SJSA1 (cell line): ENCODE measurements around the gene PPP6R1. TPM values are rescaled to one million over a fixed set of nuclear protein-coding genes. Genes with fewer than 3 reads are reported as not detected.

Experiments used
- DNase-seq, 2 experiments: peaks; one replicate each; pipeline ENCODE4 v3.0.0-alpha.2; 2015 to 2020; ENCODE audit warnings: low spot score in 2 of 2, low read depth in 1 of 2
- H3K27ac ChIP-seq: fragments of 250-450 bp; sonication (Bioruptor Pico); 2 replicates; pipeline ENCODE4 v1.5.1; 2020; ENCODE audit warnings: mild to moderate bottlenecking, moderate library complexity
- H3K27me3 ChIP-seq: fragments of 250-450 bp; sonication (Bioruptor Pico); replicated peaks from 2 replicates; pipeline ENCODE4 v1.5.1; 2020; ENCODE audit warnings: mild to moderate bottlenecking, moderate library complexity
- H3K36me3 ChIP-seq: fragments of 250-450 bp; sonication (Bioruptor Pico); 2 replicates; pipeline ENCODE4 v1.5.1; 2020; ENCODE audit warnings: mild to moderate bottlenecking
- H3K4me1 ChIP-seq: fragments of 250-450 bp; sonication (Bioruptor Pico); replicated peaks from 2 replicates; pipeline ENCODE4 v1.6.1; 2021; ENCODE audit warnings: mild to moderate bottlenecking
- H3K4me3 ChIP-seq: fragments of 250-450 bp; sonication (Bioruptor Pico); 2 replicates; pipeline ENCODE4 v1.5.1; 2020; ENCODE audit warnings: mild to moderate bottlenecking
- H3K9me3 ChIP-seq: fragments of 250-450 bp; sonication (Bioruptor Pico); replicated peaks from 2 replicates; pipeline ENCODE4 v1.5.1; 2020; ENCODE audit warnings: mild to moderate bottlenecking
- total RNA-seq: library from RNA; depleted of rRNA; stranded (reverse); fragments of >200 nt; shearing (Covaris generic); gene quantifications from 2 replicates; pipeline ENCODE4 v1.2.3, GENCODE V29; 2014; rRNA removed

Gene PPP6R1
- total RNA-seq, 1 experiment from 2014 or later, result 48.0 TPM

DNA sequence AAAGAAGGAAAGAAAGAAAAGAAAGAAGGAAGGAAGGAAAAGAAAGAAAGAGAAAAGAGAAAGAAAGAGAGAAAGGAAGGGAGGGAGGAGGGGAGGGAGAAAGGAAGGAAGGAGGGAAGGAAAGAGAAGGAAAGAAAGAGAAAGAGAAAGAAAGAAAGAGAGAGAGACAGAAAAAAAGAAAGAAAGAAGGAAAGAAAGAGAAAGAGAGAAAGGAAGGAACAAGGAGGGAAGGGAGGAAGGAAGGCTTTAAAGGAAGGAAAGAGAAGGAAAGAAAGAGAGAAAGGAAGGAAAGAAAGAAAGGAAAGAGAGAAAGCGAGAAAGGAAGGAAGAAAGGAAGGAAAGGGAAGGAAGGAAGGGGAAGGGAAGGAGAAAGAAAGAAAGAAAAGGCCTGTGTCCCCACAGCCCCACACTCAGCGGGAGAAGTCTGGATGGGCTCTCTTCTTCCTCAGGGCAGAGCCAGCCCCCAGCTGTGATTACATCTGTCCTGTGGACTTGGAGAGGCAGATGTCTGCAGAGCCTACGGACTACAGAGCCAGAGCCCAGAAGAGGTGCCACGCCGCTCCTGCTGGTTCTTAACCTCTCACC lies 59.1 kb downstream of the PPP6R1 start:
- Histone ChIP-seq H3K27me3 (no peaks in the 10 kb centered on the region), H3K27ac (no peak overlapping the region), H3K9me3 (no peaks in the 10 kb centered on the region), H3K4me1 (no peaks in the 10 kb centered on the region; the same call in 1 of the 2 replicates), H3K4me3 (no peak overlapping the region), H3K36me3 (no peaks in the 10 kb centered on the region)
- no peak for DNase-seq

DNA sequence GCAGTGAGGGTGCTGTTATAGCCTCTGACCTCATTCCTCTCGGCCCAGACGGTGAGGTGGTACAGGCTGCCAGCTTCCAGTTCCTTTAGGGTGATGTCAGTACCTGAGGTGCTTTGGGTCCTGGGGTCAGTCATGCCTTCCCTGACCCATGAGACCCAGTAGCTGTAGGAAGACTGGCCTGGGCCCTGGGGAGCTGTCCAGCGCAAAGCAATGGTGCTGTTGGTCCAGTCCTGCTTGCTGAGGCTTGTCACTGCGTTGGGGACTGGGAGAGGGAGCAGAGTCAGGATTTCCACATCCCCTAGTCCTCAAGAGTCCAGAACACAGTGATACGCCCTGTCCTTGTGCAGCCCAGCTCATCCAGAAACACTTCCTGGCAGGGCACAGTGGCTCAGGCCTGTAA lies 60.2 kb downstream of the PPP6R1 start:
- H3K4me1 ChIP-seq, result no peaks in the 10 kb centered on the region; the same call in 1 of the 2 replicates
- no peaks in the 10 kb centered on the region for H3K36me3 ChIP-seq
- no peaks in the 10 kb centered on the region for H3K9me3 ChIP-seq
- no peak overlapping the region for H3K4me3 ChIP-seq
- H3K27me3 ChIP-seq, result no peaks in the 10 kb centered on the region
- DNase-seq, result no peak
- H3K27ac ChIP-seq, result no peak overlapping the region

DNA sequence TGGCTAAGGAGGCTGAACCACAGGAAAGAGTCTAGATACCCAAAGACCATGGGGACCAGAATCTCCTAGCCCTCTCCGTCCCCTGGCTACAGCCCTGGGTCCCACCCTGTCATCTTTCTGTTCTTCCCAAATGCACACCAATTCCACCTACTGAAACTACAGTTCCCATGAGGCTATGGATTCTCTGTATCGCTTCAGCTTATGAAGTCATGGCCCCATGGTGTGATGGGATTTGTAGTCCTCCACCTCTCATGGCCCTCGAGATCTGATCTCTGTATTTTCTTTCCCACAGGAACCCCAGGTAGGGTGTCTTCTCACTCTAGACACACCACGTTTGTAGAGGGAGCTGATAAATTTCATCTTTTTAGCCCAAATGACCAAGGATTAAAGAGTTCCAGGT lies 61.3 kb downstream of the PPP6R1 start:
- Histone ChIP-seq H3K27me3 (no peaks in the 10 kb centered on the region), H3K4me1 (no peaks in the 10 kb centered on the region; the same call in 1 of the 2 replicates), H3K4me3 (no peak overlapping the region), H3K9me3 (no peaks in the 10 kb centered on the region), H3K27ac (no peak overlapping the region), H3K36me3 (no peaks in the 10 kb centered on the region)
- DNase-seq, result no peak

DNA sequence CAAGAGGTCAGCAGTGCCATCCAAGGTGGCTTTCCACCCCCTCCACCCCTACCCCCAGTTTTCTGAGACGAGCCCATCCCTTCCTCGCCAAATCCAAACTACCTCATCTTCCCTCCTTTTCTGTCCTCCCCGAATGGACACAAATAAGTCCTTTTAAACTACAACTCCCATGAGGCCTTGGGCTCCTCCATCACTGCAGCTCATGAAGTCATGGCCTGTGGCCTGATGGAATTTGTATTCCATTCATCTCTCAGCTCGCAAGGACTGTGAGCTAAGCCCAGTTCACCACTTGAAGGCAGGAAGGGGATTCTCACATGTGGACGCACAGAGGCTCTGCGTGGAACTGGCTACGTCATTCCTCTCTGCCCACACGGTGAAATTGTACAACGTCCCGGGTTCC lies 62.0 kb downstream of the PPP6R1 start:
- H3K27me3 ChIP-seq, result no peaks in the 10 kb centered on the region
- no peak overlapping the region for H3K27ac ChIP-seq
- H3K4me3 ChIP-seq, result no peak overlapping the region
- no peaks in the 10 kb centered on the region; the same call in 1 of the 2 replicates for H3K4me1 ChIP-seq
- H3K9me3 ChIP-seq, result no peaks in the 10 kb centered on the region
- no peak for DNase-seq
- no peaks in the 10 kb centered on the region for H3K36me3 ChIP-seq

DNA sequence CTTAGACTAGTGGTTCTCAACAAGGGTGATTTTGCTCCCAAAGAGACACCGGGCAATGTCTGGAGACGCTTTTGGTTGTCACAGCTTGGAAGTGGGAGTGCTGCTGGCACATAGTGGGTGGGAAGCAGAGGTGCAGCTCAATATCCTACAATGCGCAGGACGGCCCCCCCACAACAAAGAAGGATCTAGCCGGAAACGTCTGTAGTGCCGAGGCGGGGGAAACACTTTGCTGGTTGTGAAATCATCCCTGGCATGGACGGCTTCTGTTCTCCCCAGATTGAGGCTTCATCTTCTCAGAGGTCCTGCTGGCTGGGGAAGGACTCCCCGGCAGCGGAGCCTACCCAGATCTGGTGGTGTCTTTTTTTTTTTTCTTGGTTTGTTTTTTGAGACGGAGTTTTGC lies 65.3 kb downstream of the PPP6R1 start:
- Histone ChIP-seq H3K4me1 (peaks cover 10% of the 10 kb centered on the region), H3K27me3 (no peaks in the 10 kb centered on the region), H3K27ac (no peak overlapping the region), H3K4me3 (no peak overlapping the region), H3K36me3 (no peaks in the 10 kb centered on the region), H3K9me3 (no peaks in the 10 kb centered on the region)
- DNase-seq, result no peak

DNA sequence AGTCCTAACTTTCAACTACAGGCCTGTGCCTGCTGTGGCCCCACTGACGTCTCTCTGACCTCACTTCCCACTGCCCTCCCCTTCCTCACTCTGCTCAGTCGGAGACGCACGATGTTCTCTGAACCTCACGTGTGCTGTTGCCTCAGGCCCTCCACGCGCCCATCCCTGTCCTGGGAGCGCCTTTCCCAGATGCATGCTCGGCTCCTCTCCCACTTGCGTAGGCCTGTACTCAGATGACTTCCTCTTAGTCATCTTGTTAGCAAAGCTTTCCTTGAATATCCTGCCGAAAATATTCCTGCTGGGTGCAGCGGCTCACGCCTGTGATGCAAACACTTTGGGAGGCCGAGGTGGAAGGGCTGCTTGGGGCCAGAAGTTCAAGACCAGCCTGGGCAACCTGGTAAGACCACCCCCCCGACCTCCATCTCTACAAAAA lies 69.4 kb downstream of the PPP6R1 start:
- Histone ChIP-seq H3K27me3 (no peaks in the 10 kb centered on the region), H3K4me3 (no peak overlapping the region), H3K9me3 (no peaks in the 10 kb centered on the region), H3K4me1 (peaks cover 10% of the 10 kb centered on the region), H3K27ac (0 out of 2 replicates have a peak overlapping the region, but pooled peaks have one; percentile 9), H3K36me3 (no peaks in the 10 kb centered on the region)
- peak; percentile 49 to 74 for DNase-seq

DNA sequence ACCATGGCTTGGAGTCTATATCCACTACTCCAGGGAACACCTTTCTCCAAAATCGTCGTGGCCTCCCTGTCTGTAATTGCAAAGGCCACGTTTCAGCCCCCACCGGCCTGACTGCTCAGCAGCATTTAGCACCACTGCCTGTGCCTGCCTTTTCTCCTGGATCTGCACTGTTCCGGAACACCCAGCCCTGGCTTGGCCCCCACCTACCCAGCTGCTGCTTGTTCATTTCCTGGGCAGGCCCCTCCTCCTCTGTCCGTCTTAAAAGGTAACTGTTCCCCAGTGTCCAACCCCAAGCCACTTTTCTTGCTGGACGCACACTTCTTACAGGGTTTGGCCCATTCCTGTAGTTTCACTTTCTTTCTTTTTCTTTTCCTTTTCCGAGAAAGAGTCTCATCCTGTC lies 70.2 kb downstream of the PPP6R1 start:
- H3K4me1 ChIP-seq, result peaks cover 10% of the 10 kb centered on the region
- no peak for DNase-seq
- no peak overlapping the region for H3K4me3 ChIP-seq
- peaks cover 4% of the 10 kb centered on the region; the same call in 1 of the 2 replicates for H3K27me3 ChIP-seq
- H3K9me3 ChIP-seq, result no peaks in the 10 kb centered on the region
- H3K27ac ChIP-seq, result no peak overlapping the region
- no peaks in the 10 kb centered on the region for H3K36me3 ChIP-seq

DNA sequence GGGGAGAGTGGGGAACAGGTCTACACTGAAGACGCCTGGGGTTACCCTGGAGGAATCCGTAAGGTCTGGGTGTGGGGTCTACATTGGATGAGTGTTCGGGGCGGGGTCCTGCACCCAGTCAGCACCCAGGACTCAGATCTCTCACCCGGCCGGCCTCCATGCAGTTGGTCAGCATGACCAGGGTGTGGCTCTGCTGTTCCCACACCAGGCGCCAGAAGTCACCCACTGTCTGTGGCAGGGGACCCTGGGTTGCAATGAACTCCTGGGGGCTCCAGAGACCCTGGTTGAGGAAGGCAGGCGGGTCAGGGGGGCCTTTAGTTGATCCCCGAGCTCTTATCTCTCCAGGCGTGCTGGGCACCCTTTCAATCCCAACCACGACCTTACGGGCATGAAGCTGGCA lies 72.7 kb downstream of the PPP6R1 start:
- Histone ChIP-seq H3K9me3 (no peaks in the 10 kb centered on the region), H3K36me3 (no peaks in the 10 kb centered on the region), H3K4me1 (peaks cover 10% of the 10 kb centered on the region), H3K27ac (no peak overlapping the region), H3K4me3 (no peak overlapping the region), H3K27me3 (peaks cover 9% of the 10 kb centered on the region)
- DNase-seq, result no peak

DNA sequence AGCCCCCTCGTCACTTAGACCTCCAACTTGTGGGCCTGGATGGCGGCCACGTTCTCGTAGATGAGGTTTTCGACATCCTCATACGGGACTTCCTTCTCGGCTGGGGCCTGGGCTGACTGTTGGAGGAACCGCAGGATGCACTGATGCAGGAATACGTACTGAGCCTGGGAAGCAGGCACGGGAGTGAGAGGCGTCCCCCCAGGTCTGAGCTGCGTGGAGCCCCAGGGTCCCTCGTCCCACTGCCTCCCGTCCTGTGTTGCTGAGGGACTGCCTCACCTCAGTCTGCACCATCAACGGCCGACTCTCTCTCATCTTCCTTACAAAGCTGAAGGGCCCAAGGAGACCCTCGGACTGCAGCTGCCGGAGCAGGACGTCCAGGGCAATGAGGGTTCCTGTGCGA lies 77.1 kb downstream of the PPP6R1 start:
- DNase-seq, result no peak
- peaks cover 2% of the 10 kb centered on the region; the same call in 1 of the 2 replicates for H3K9me3 ChIP-seq
- no peak overlapping the region for H3K4me3 ChIP-seq
- H3K4me1 ChIP-seq, result peaks cover 14% of the 10 kb centered on the region
- H3K27me3 ChIP-seq, result peaks cover 29% of the 10 kb centered on the region
- no peaks in the 10 kb centered on the region for H3K36me3 ChIP-seq
- H3K27ac ChIP-seq, result no peak overlapping the region

Other genes with a start within 250 kb of the PPP6R1 start
- not detected in 2 replicates for gene GP6, start 220.8 kb downstream of the PPP6R1 start, total RNA-seq
- gene RDH13, start 195.9 kb downstream of the PPP6R1 start, total RNA-seq, result 3.7 and 7.1 TPM in 2 replicates
- gene EPS8L1, start 183.1 kb downstream of the PPP6R1 start, total RNA-seq, result 3.5 and 11.8 TPM in 2 replicates
- gene PPP1R12C, start 141.4 kb downstream of the PPP6R1 start, total RNA-seq, result 72.7 and 82.4 TPM in 2 replicates
- gene TNNT1, start 109.8 kb downstream of the PPP6R1 start, total RNA-seq, result 0.34 and 3.4 TPM in 2 replicates
- not detected in 2 replicates for gene TNNI3, start 101.3 kb downstream of the PPP6R1 start, total RNA-seq
- gene DNAAF3, start 92.4 kb downstream of the PPP6R1 start, total RNA-seq, result 0.18 and 3.2 TPM in 2 replicates
- gene SYT5, start 78.7 kb downstream of the PPP6R1 start, total RNA-seq, result not detected in 2 replicates
- 1.4 and 2.0 TPM in 2 replicates for gene PTPRH, start 49.5 kb downstream of the PPP6R1 start, total RNA-seq
- gene TMEM86B, start 30.3 kb downstream of the PPP6R1 start, total RNA-seq, result 0.94 and 1.8 TPM in 2 replicates
- gene HSPBP1, start 21.1 kb upstream of the PPP6R1 start, total RNA-seq, result 43.5 and 51.4 TPM in 2 replicates
- gene BRSK1, start 25.0 kb upstream of the PPP6R1 start, total RNA-seq, result 8.5 and 10.3 TPM in 2 replicates
- gene TMEM150B, start 66.3 kb upstream of the PPP6R1 start, total RNA-seq, result not detected in 2 replicates
- 4.0 and 6.8 TPM in 2 replicates for gene KMT5C, start 80.9 kb upstream of the PPP6R1 start, total RNA-seq
- 0.11 TPM in 1 of 2 replicates, not detected in the other for gene COX6B2, start 95.7 kb upstream of the PPP6R1 start, total RNA-seq
- gene GARIN5B, start 104.2 kb upstream of the PPP6R1 start, total RNA-seq, result 0.03 TPM in 1 of 2 replicates, not detected in the other
- 116 and 141 TPM in 2 replicates for gene IL11, start 111.4 kb upstream of the PPP6R1 start, total RNA-seq
- not detected in 2 replicates for gene TMEM190, start 117.8 kb upstream of the PPP6R1 start, total RNA-seq
- gene TMEM238, start 125.3 kb upstream of the PPP6R1 start, total RNA-seq, result not detected in 2 replicates
- gene RPL28, start 126.9 kb upstream of the PPP6R1 start, total RNA-seq, result 243 and 543 TPM in 2 replicates
- 509 and 518 TPM in 2 replicates for gene UBE2S, start 148.8 kb upstream of the PPP6R1 start, total RNA-seq
- gene SHISA7, start 184.3 kb upstream of the PPP6R1 start, total RNA-seq, result not detected in 2 replicates
- 71.7 and 97.3 TPM in 2 replicates for gene ISOC2, start 202.6 kb upstream of the PPP6R1 start, total RNA-seq
- gene C19orf85, start 205.7 kb upstream of the PPP6R1 start, total RNA-seq, result not detected in 2 replicates
- gene ZNF628, start 217.6 kb upstream of the PPP6R1 start, total RNA-seq, result 1.1 and 4.1 TPM in 2 replicates
- gene NAT14, start 226.2 kb upstream of the PPP6R1 start, total RNA-seq, result 10.9 and 12.1 TPM in 2 replicates
- not detected in 2 replicates for gene SSC5D, start 229.4 kb upstream of the PPP6R1 start, total RNA-seq